ENCODE data around the gene MLYCD. TPM values are rescaled to one million over a fixed set of nuclear protein-coding genes. Genes with fewer than 3 reads are reported as not detected.

MLYCD gene
- total RNA-seq, 1 donor = 5.1 TPM

DNA sequence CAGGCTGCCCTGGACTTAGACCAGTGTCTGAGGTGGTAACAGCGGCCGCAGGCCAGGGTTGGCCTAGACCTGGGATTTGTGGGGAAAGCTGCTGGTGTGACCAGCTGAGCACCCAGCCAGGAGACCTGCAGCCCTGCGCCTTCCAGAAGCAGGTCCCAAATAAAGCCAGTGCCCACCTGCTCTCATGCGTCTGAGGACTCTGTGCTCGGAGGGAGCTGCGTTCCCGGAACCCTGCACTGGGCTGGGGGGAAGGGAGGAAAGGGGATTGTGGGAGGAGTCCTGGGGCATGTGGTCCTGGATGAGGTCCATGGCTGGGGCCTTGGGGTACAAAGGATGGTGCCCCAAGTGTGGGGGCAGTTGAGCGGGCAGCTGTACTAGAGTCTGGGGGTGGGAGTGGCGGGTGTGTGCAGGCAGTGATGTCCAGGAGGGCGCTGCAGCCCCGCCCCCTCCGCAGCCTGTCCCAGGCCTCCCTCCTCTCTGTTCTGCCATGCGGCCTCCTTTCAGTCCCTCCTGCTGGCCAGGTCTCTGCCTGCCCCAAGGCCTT is 67.3 kb downstream of the MLYCD start:
- H3K4me2 ChIP-seq (ENCODE audit: insufficient read depth, low read length) = no peak overlapping the region
- H3K4me1 ChIP-seq (ENCODE audit: insufficient read depth, low read length) = no peaks in the 10 kb centered on the region
- no peak overlapping the region for H3K27ac ChIP-seq (ENCODE audit: low read depth, low read length)
- H2AFZ ChIP-seq (ENCODE audit: low read length) = no peak overlapping the region
- no peak for TF ChIP-seq CTCF (IDR thresholded peaks at IDR 0.05; ENCODE audit: extremely low read depth, low read depth, low read length)
- H3K79me2 ChIP-seq (ENCODE audit: insufficient read depth, low read length) = no peaks in the 10 kb centered on the region
- H3K36me3 ChIP-seq (ENCODE audit: insufficient read depth, low read length) = no peaks in the 10 kb centered on the region
- peaks cover 6% of the 10 kb centered on the region for H3K27me3 ChIP-seq (ENCODE audit: insufficient read depth, low read length)
- no peaks in the 10 kb centered on the region for H3K9me3 ChIP-seq (ENCODE audit: low read depth, low read length)
- DNase-seq (ENCODE audit: insufficient read length, low spot score, missing footprints) = peak; percentile 62
- H3K4me3 ChIP-seq (ENCODE audit: insufficient read depth, low read length) = no peak overlapping the region
- H4K20me1 ChIP-seq (ENCODE audit: insufficient read depth, low read length) = no peaks in the 10 kb centered on the region

- Histone ChIP-seq H3K4me3 (ENCODE audit: insufficient read depth, low read length) (no peak overlapping the region), H3K4me2 (ENCODE audit: insufficient read depth, low read length) (no peak overlapping the region), H2AFZ (ENCODE audit: low read length) (no peak overlapping the region), H3K27ac (ENCODE audit: low read depth, low read length) (no peak overlapping the region), H3K4me1 (ENCODE audit: insufficient read depth, low read length) (no peaks in the 10 kb centered on the region), H4K20me1 (ENCODE audit: insufficient read depth, low read length) (no peaks in the 10 kb centered on the region), H3K9me3 (ENCODE audit: low read depth, low read length) (no peaks in the 10 kb centered on the region), H3K36me3 (ENCODE audit: insufficient read depth, low read length) (no peaks in the 10 kb centered on the region), H3K79me2 (ENCODE audit: insufficient read depth, low read length) (no peaks in the 10 kb centered on the region), H3K27me3 (ENCODE audit: insufficient read depth, low read length) (peaks cover 6% of the 10 kb centered on the region)
- DNase-seq (ENCODE audit: insufficient read length, low spot score, missing footprints) = peak; percentile 3
- no peak for TF ChIP-seq CTCF (IDR thresholded peaks at IDR 0.05; ENCODE audit: extremely low read depth, low read depth, low read length)
Measured at GRCh38 chr16:83967091-83967490, 68.2 kb downstream of the MLYCD start.

GRCh38 chr16:83967838-83968305 is 69.0 kb downstream of the MLYCD start, which contains the start of gene NECAB2:
NECAB2 (plus strand) TSS chr16:83968244; CDS start chr16:83968649, 405 bp downstream.
- Histone ChIP-seq H3K4me1 (ENCODE audit: insufficient read depth, low read length) (no peaks in the 10 kb centered on the region), H3K4me2 (ENCODE audit: insufficient read depth, low read length) (peak within 1 kb of the TSS; percentile 28), H3K9me3 (ENCODE audit: low read depth, low read length) (no peaks in the 10 kb centered on the region), H3K79me2 (ENCODE audit: insufficient read depth, low read length) (no peaks in the 10 kb centered on the region), H2AFZ (ENCODE audit: low read length) (no peak within 1 kb of the TSS), H3K4me3 (ENCODE audit: insufficient read depth, low read length) (no peak within 1 kb of the TSS), H3K27me3 (ENCODE audit: insufficient read depth, low read length) (peaks cover 6% of the 10 kb centered on the region), H3K27ac (ENCODE audit: low read depth, low read length) (no peak within 1 kb of the TSS), H4K20me1 (ENCODE audit: insufficient read depth, low read length) (no peaks in the 10 kb centered on the region), H3K36me3 (ENCODE audit: insufficient read depth, low read length) (no peaks in the 10 kb centered on the region)
- TF ChIP-seq CTCF (IDR thresholded peaks at IDR 0.05; ENCODE audit: extremely low read depth, low read depth, low read length) = peak; percentile 44
- DNase-seq (ENCODE audit: insufficient read length, low spot score, missing footprints) = peak; percentile 99

DNA sequence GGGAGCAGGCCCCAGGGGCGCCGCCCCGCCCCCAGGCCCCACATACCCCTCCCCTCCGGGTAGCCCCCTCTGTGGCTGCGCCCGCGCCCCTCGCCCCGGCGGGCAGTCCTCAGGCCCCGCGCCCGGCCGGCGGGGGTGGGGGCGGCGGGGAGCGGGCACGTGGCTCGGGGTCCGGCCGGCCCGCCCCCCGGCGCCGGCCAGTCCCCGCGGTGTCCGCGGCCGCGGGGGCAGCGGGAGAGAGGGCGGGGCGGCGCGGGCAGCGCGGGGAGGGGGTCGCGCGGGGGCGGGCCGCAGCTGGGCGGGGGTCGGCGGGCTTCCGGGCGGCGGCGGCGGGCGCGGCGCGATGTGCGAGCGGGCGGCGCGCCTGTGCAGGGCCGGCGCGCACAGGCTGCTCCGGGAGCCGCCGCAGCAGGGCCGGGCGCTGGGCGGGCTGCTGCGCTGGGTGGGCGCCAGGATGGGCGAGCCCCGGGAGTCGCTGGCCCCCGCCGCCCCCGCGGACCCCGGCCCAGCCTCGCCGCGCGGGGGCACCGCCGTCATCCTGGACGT is 69.5 kb downstream of the MLYCD start:
- H3K36me3 ChIP-seq (ENCODE audit: insufficient read depth, low read length) = no peaks in the 10 kb centered on the region
- no peak overlapping the region for H3K27ac ChIP-seq (ENCODE audit: low read depth, low read length)
- H4K20me1 ChIP-seq (ENCODE audit: insufficient read depth, low read length) = no peaks in the 10 kb centered on the region
- no peaks in the 10 kb centered on the region for H3K9me3 ChIP-seq (ENCODE audit: low read depth, low read length)
- peak overlapping the region; percentile 28 for H3K4me2 ChIP-seq (ENCODE audit: insufficient read depth, low read length)
- peak; percentile 94 for DNase-seq (ENCODE audit: insufficient read length, low spot score, missing footprints)
- no peak overlapping the region for H2AFZ ChIP-seq (ENCODE audit: low read length)
- peaks cover 6% of the 10 kb centered on the region for H3K27me3 ChIP-seq (ENCODE audit: insufficient read depth, low read length)
- H3K4me1 ChIP-seq (ENCODE audit: insufficient read depth, low read length) = no peaks in the 10 kb centered on the region
- no peak overlapping the region for H3K4me3 ChIP-seq (ENCODE audit: insufficient read depth, low read length)
- H3K79me2 ChIP-seq (ENCODE audit: insufficient read depth, low read length) = no peaks in the 10 kb centered on the region
- no peak for TF ChIP-seq CTCF (IDR thresholded peaks at IDR 0.05; ENCODE audit: extremely low read depth, low read depth, low read length)
